DND-41 (cell line): ENCODE measurements around the gene ARF3.

Source experiments
- CTCF ChIP-seq: IDR thresholded peaks from 2 replicates; pipeline ENCODE4 v1.5.1; 2012; ENCODE audit warnings: borderline replicate concordance, low read length, moderate library complexity, mild to moderate bottlenecking; ENCODE audit not compliant: poor library complexity, severe bottlenecking; ENCODE audit errors: extremely low read depth
- EZH2 ChIP-seq: IDR thresholded peaks from 3 replicates; pipeline ENCODE4 v1.6.1; 2012; ENCODE audit warnings: borderline replicate concordance, low read depth, mild to moderate bottlenecking, moderate library complexity, low read length, inconsistent platforms; ENCODE audit not compliant: severe bottlenecking

GRCh38 chr12:48980389-48980952, 23.2 kb upstream of the ARF3 start:
- TF ChIP-seq CTCF (no peak), EZH2 (no peak)
